ENCODE results near the gene FBP1. TPM values are rescaled to one million over a fixed set of nuclear protein-coding genes. Genes with fewer than 3 reads are reported as not detected.

Gene FBP1
- total RNA-seq, 2 experiments from 2014 or later = 3.0 to 3.6 TPM

DNA sequence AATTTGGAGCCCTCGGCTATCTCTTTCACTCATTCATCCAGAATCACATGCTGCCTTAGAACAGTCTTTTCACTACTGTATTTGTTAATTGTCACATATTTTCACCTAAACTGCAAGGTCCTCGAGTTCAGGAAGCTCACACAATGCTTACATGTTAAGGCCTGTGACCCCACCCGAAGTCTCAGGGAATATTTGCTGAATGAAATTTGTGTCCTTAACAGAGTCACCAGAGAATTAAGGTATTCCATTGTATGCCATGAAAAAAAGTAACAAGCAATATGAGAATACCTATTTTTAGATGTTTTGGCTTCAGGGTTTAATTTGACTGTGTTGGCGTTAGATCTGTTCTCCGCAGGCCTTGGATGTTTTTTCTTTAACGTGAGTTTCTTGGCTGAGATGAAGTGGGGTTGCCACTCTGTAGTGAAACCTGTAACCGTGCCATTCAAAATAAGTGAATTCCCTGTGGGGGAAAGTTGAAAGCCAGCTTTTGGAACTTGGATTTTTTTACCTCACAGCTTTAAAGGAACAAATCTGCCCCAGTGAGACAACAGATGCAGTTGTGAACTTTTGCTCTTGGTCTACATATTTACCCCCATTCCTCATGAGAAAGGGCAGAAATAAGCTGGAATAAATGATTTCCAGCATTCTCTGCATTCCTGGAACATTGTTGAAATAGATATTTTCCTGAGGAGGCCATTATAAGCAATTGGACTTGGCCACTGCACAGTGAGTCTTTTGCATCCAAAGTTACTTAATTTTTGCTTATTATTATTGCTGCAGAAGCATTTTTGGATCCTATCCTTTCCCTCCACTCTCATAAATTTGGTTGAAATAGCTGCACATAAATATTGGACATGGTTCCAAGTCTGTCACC is 35.9 kb upstream of the FBP1 start:
- intact Hi-C loops (cut with DNase I, micrococcal nuclease) = no loop called here
- POLR2A ChIA-PET = interaction anchor here (0.7 kb wide), 1 partner anchor 12 kb away, joined by 3 read pairs; no protein-coding TSS in a partner anchor

DNA sequence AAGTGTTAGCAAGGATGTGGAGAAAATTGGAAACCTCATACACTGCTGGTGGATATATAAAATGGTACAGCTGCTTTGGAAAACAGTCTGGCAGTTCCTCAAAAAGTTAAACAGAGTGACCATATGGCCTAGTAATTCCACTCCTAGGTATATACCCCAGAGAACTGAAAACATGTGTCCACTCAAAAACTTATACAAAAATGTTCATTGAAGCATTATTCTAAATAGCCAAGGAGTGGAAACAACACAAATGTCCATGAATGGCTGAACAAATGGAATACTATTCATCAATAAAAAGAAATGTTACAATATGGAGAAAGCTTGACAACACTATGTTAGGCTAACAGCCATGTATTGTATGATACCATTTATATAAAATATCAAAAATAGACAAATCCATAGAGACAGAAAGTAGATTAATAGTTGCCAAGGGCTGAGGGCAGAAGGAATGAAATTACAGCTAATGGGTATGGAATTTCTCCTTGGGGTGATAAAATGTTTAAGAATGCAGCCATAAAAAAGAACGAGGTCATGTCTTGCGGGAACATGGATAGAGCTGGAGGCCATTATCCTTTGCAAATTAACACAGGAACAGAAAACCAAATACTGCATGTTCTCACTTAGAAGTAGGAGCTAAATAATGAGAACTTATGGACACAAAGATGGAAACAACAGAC is 33.6 kb upstream of the FBP1 start:
- Histone ChIP-seq H3K9me3 (ENCODE audit: control insufficient read depth in 1 of 2, insufficient read depth in 1 of 2, low read length in 2 of 2) (no peaks in the 10 kb centered on the region), H3K4me1 (ENCODE audit: insufficient read depth, low read length) (no peaks in the 10 kb centered on the region), H3K36me3 (ENCODE audit: insufficient read depth, low read length) (no peaks in the 10 kb centered on the region), H3K27me3 (ENCODE audit: control insufficient read depth in 1 of 2, insufficient read depth in 2 of 2, low read length in 2 of 2) (no peaks in the 10 kb centered on the region), H3K4me3 (ENCODE audit: low read length) (no peak overlapping the region), H3K27ac (ENCODE audit: low read depth in 1 of 2, low read length in 2 of 2) (no peak overlapping the region)
- Mint-ChIP-seq H3K4me1 (ENCODE audit: low read depth) (no peaks in the 10 kb centered on the region), H3K36me3 (ENCODE audit: low read depth) (no peaks in the 10 kb centered on the region), H3K27me3 (peaks cover 7% of the 10 kb centered on the region), H3K27ac (no peak overlapping the region), H3K9me3 (no peaks in the 10 kb centered on the region), H3K4me3 (no peak overlapping the region)
- intact Hi-C loops (cut with DNase I, micrococcal nuclease) = loop anchor here in 1 of 2 experiments (5.0 kb wide), 1 partner anchor 54 kb away; the partner anchor contains the start of gene AOPEP
- POLR2A ChIA-PET = no interaction called here
- DNase-seq (no peak), ATAC-seq (ENCODE audit: poor library complexity) (no peak)
- CTCF ChIA-PET = interaction anchor here (0.5 to 2.2 kb wide), 2 partner anchors 9 to 434 kb away, joined by 5 to 6 read pairs; no protein-coding TSS in a partner anchor
- TF ChIP-seq, protein P1, sequence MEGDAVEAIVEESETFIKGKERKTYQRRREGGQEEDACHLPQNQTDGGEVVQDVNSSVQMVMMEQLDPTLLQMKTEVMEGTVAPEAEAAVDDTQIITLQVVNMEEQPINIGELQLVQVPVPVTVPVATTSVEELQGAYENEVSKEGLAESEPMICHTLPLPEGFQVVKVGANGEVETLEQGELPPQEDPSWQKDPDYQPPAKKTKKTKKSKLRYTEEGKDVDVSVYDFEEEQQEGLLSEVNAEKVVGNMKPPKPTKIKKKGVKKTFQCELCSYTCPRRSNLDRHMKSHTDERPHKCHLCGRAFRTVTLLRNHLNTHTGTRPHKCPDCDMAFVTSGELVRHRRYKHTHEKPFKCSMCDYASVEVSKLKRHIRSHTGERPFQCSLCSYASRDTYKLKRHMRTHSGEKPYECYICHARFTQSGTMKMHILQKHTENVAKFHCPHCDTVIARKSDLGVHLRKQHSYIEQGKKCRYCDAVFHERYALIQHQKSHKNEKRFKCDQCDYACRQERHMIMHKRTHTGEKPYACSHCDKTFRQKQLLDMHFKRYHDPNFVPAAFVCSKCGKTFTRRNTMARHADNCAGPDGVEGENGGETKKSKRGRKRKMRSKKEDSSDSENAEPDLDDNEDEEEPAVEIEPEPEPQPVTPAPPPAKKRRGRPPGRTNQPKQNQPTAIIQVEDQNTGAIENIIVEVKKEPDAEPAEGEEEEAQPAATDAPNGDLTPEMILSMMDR (IDR thresholded peaks at IDR 0.05) = no peak

More for the DNA sequence above, 35.9 kb upstream of the FBP1 start:
- H3K9me3 ChIP-seq (ENCODE audit: control insufficient read depth in 1 of 2, insufficient read depth in 1 of 2, low read length in 2 of 2) = no peaks in the 10 kb centered on the region
- H3K27ac ChIP-seq (ENCODE audit: low read depth in 1 of 2, low read length in 2 of 2) = no peak overlapping the region
- peaks cover 19% of the 10 kb centered on the region for H3K27me3 Mint-ChIP-seq
- CTCF ChIA-PET = no interaction called here
- DNase-seq (no peak), ATAC-seq (ENCODE audit: poor library complexity) (no peak)
- no peaks in the 10 kb centered on the region for H3K36me3 ChIP-seq (ENCODE audit: insufficient read depth, low read length)
- H3K4me1 Mint-ChIP-seq (ENCODE audit: low read depth) = no peaks in the 10 kb centered on the region
- H3K9me3 Mint-ChIP-seq = no peaks in the 10 kb centered on the region
- no peak overlapping the region for H3K4me3 ChIP-seq (ENCODE audit: low read length)
- H3K27me3 ChIP-seq (ENCODE audit: control insufficient read depth in 1 of 2, insufficient read depth in 2 of 2, low read length in 2 of 2) = no peaks in the 10 kb centered on the region
- H3K4me1 ChIP-seq (ENCODE audit: insufficient read depth, low read length) = no peaks in the 10 kb centered on the region
- no peak overlapping the region for H3K27ac Mint-ChIP-seq
- TF ChIP-seq, protein P1 (IDR thresholded peaks at IDR 0.05) = no peak
- no peaks in the 10 kb centered on the region for H3K36me3 Mint-ChIP-seq (ENCODE audit: low read depth)
- H3K4me3 Mint-ChIP-seq = no peak overlapping the region

DNA sequence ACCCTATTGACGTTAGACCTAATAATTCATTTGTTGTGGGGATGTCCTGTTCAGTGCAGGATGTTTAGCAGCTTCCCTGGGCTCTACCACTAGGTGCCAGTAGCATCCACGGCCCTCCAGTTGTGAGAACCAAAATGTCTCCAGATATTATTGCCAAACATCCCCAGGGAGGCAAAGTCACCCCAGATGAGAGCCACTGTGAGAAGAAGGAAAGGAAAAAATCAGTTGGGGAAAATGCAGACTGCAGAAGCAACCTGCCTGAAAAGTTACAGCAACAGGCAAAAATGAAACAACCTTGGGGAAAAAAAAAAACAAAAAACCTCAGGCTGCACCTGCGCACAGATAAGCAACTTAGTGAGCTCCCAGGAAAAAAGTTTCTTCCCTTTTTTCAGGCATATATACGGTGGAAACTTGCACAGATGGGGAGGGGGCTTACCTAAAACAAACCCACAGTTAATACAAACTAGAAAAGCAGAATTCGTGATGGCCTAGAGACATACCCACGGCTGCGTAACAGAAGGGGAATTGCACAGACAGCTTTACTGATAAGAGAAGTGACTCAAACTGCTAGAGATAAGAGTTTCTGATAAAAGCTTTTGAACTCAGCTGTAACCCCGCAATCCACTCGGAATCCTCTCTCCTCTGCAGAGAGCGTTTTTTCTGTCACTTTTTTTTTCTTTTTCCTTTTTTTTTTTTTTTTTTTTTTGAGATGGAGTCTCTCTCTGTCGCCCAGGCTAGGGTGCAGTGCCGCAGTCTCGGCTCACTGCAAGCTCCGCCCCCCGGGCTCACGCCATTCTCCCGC is 29.8 kb upstream of the FBP1 start:
- Histone ChIP-seq H3K4me1 (ENCODE audit: insufficient read depth, low read length) (no peaks in the 10 kb centered on the region), H3K27me3 (ENCODE audit: control insufficient read depth in 1 of 2, insufficient read depth in 2 of 2, low read length in 2 of 2) (no peaks in the 10 kb centered on the region), H3K9me3 (ENCODE audit: control insufficient read depth in 1 of 2, insufficient read depth in 1 of 2, low read length in 2 of 2) (no peaks in the 10 kb centered on the region), H3K4me3 (ENCODE audit: low read length) (peak overlapping the region; percentile 57), H3K36me3 (ENCODE audit: insufficient read depth, low read length) (no peaks in the 10 kb centered on the region), H3K27ac (ENCODE audit: low read depth in 1 of 2, low read length in 2 of 2) (no peak overlapping the region)
- H3K4me3 Mint-ChIP-seq = peak overlapping the region; percentile 93
- DNase-seq = peak; percentile 10 to 75 (median 44)
- peak overlapping the region; percentile 60 for H3K27ac Mint-ChIP-seq
- H3K9me3 Mint-ChIP-seq = no peaks in the 10 kb centered on the region
- TF ChIP-seq, protein P1 (IDR thresholded peaks at IDR 0.05) = peak; percentile 78
- intact Hi-C loops (cut with DNase I, micrococcal nuclease) = loop anchor here in 1 of 2 experiments (2.0 to 5.0 kb wide), 2 partner anchors 58 to 458 kb away; partner anchors contain the start of gene AOPEP
- H3K27me3 Mint-ChIP-seq = no peaks in the 10 kb centered on the region
- ChIA-PET CTCF (interaction anchor here (0.6 to 2.3 kb wide), 7 partner anchors 8 to 462 kb away, joined by 3 to 14 read pairs (median 5); no protein-coding TSS in a partner anchor), POLR2A (interaction anchor here (0.6 to 2.8 kb wide), 10 partner anchors 12 to 1981 kb away, joined by 3 to 37 read pairs (median 5); partner anchors contain the start of genes AOPEP and FBP1)
- no peaks in the 10 kb centered on the region for H3K4me1 Mint-ChIP-seq (ENCODE audit: low read depth)
- no peaks in the 10 kb centered on the region for H3K36me3 Mint-ChIP-seq (ENCODE audit: low read depth)
- peak; percentile 86 for ATAC-seq (ENCODE audit: poor library complexity)
